HFFc6 (cell line): ENCODE measurements around the gene PCDH9. TPM values are rescaled to one million over a fixed set of nuclear protein-coding genes. Genes with fewer than 3 reads are reported as not detected.

Experiments used
- DNase-seq: peaks from one replicate; pipeline ENCODE4 v3.0.0-alpha.2; 2018
- H3K27ac Mint-ChIP-seq: 2 replicates; pipeline ENCODE4 v1.8.0; 2020; ENCODE audit warnings: mild to moderate bottlenecking, mixed read lengths
- H3K27me3 Mint-ChIP-seq: 2 replicates; pipeline ENCODE4 v1.8.0; 2021; ENCODE audit warnings: mild to moderate bottlenecking, moderate library complexity, mixed read lengths; ENCODE audit not compliant: insufficient read depth
- H3K36me3 Mint-ChIP-seq: 2 replicates; pipeline ENCODE4 v1.8.0; 2021; ENCODE audit warnings: low read depth, mixed read lengths
- H3K4me1 Mint-ChIP-seq: 2 replicates; pipeline ENCODE4 v1.8.0; 2020; ENCODE audit warnings: low read depth, mixed read lengths
- H3K4me3 Mint-ChIP-seq: 2 replicates; pipeline ENCODE4 v1.8.0; 2020; ENCODE audit warnings: mild to moderate bottlenecking, moderate library complexity, mixed read lengths
- H3K9me3 Mint-ChIP-seq: 2 replicates; pipeline ENCODE4 v1.8.0; 2020; ENCODE audit warnings: mild to moderate bottlenecking, mixed read lengths
- total RNA-seq, 6 experiments: library from RNA; stranded (reverse); fragmentation: NEBNext Ultra II Directional; extraction: Animal tissue kit (Norgen Biotek cat#: 25700); gene quantifications; 2 replicates in 1 of 6; 3 replicates in 5 of 6; pipeline ENCODE4 v1.2.3, GENCODE V29; 2021
- TF ChIP-seq, protein P1 (sequence below): fragments of 200-600 bp; sonication (generic); IDR thresholded peaks from 2 replicates; pipeline ENCODE4 v1.5.0; 2021; ENCODE audit warnings: antibody characterized with exemption, mild to moderate bottlenecking

Gene PCDH9
- total RNA-seq, 6 experiments from 2014 or later: 2.0 to 6.7 (median 2.6) TPM

GRCh38 chr13:66805657-66806056, 424.5 kb downstream of the PCDH9 start:
- Mint-ChIP-seq H3K36me3 (no peaks in the 10 kb centered on the region), H3K4me1 (no peaks in the 10 kb centered on the region), H3K27me3 (no peaks in the 10 kb centered on the region), H3K27ac (no peak overlapping the region), H3K4me3 (no peak overlapping the region), H3K9me3 (no peaks in the 10 kb centered on the region)
- TF ChIP-seq, protein P1, sequence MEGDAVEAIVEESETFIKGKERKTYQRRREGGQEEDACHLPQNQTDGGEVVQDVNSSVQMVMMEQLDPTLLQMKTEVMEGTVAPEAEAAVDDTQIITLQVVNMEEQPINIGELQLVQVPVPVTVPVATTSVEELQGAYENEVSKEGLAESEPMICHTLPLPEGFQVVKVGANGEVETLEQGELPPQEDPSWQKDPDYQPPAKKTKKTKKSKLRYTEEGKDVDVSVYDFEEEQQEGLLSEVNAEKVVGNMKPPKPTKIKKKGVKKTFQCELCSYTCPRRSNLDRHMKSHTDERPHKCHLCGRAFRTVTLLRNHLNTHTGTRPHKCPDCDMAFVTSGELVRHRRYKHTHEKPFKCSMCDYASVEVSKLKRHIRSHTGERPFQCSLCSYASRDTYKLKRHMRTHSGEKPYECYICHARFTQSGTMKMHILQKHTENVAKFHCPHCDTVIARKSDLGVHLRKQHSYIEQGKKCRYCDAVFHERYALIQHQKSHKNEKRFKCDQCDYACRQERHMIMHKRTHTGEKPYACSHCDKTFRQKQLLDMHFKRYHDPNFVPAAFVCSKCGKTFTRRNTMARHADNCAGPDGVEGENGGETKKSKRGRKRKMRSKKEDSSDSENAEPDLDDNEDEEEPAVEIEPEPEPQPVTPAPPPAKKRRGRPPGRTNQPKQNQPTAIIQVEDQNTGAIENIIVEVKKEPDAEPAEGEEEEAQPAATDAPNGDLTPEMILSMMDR: no peak
- no peak for DNase-seq

GRCh38 chr13:66803808-66804456, 426.2 kb downstream of the PCDH9 start:
- Mint-ChIP-seq H3K4me3 (no peak overlapping the region), H3K27me3 (no peaks in the 10 kb centered on the region), H3K36me3 (no peaks in the 10 kb centered on the region), H3K4me1 (no peaks in the 10 kb centered on the region), H3K27ac (no peak overlapping the region), H3K9me3 (no peaks in the 10 kb centered on the region)
- TF ChIP-seq, protein P1: no peak
- no peak for DNase-seq

- TF ChIP-seq, protein P1: no peak
- Mint-ChIP-seq H3K36me3 (no peaks in the 10 kb centered on the region), H3K4me1 (no peaks in the 10 kb centered on the region), H3K9me3 (no peaks in the 10 kb centered on the region), H3K27ac (no peak overlapping the region), H3K27me3 (no peaks in the 10 kb centered on the region), H3K4me3 (no peak overlapping the region)
- DNase-seq: no peak
Observed at GRCh38 chr13:66803013-66803807, 426.9 kb downstream of the PCDH9 start.

- Mint-ChIP-seq H3K9me3 (no peaks in the 10 kb centered on the region), H3K4me1 (no peaks in the 10 kb centered on the region), H3K4me3 (no peak overlapping the region), H3K36me3 (no peaks in the 10 kb centered on the region), H3K27ac (no peak overlapping the region), H3K27me3 (no peaks in the 10 kb centered on the region)
- TF ChIP-seq, protein P1: no peak
- no peak for DNase-seq
Observed at GRCh38 chr13:66795636-66796035, 434.5 kb downstream of the PCDH9 start.

GRCh38 chr13:66794340-66795031, 435.6 kb downstream of the PCDH9 start:
- Mint-ChIP-seq H3K27ac (no peak overlapping the region), H3K4me1 (no peaks in the 10 kb centered on the region), H3K27me3 (no peaks in the 10 kb centered on the region), H3K36me3 (no peaks in the 10 kb centered on the region), H3K4me3 (no peak overlapping the region), H3K9me3 (no peaks in the 10 kb centered on the region)
- DNase-seq: no peak
- TF ChIP-seq, protein P1: no peak
